Left lung (tissue), 10 donors: Measurements from ENCODE around the gene PSEN2. TPM values are rescaled to one million over a fixed set of nuclear protein-coding genes. Genes with fewer than 3 reads are reported as not detected.

Source experiments
- ATAC-seq: fragments of 200-7000 bp; cut with Tn5 transposase; one replicate; pipeline ENCODE4 v1.9.1; 2020; ENCODE audit warnings: moderate library complexity
- DNase-seq, 4 donors: peaks; one replicate each; pipeline ENCODE4 v3.0.0-alpha.2; 2013 to 2020
- H3K27ac ChIP-seq, 2 donors: fragments of 200-600 bp; sonication (generic) in 1 of 2; one replicate each; pipeline versions ENCODE4 v1.5.0 to v1.8.0; 2020 to 2021
- H3K27me3 ChIP-seq, 2 donors: fragments of 200-600 bp; sonication (generic) in 1 of 2; one replicate each; pipeline versions ENCODE4 v1.5.0 to v1.8.0; 2020 to 2021
- H3K36me3 ChIP-seq, 2 donors: fragments of 200-600 bp; sonication (generic) in 1 of 2; one replicate each; pipeline versions ENCODE4 v1.5.0 to v1.8.0; 2020 to 2021
- H3K4me1 ChIP-seq, 2 donors: fragments of 200-600 bp; one replicate each; pipeline ENCODE4 v1.8.0; 2021
- H3K4me3 ChIP-seq, 2 donors: fragments of 200-600 bp; sonication (generic) in 1 of 2; one replicate each; pipeline versions ENCODE4 v1.5.0 to v1.8.0; 2020 to 2021; ENCODE audit warnings: mild to moderate bottlenecking in 1 of 2
- H3K9me3 ChIP-seq, 2 donors: fragments of 200-600 bp; sonication (generic) in 1 of 2; one replicate each; pipeline versions ENCODE4 v1.5.0 to v1.8.0; 2020 to 2021
- CTCF ChIP-seq, 2 donors: fragments of 200-600 bp; sonication (generic) in 1 of 2; IDR thresholded peaks; one replicate each; pipeline versions ENCODE4 v1.5.0 to v1.8.0; 2021; ENCODE audit warnings: antibody characterized with exemption in 2 of 2
- intact Hi-C, 2 donors: fragments of 100-400 bp; cut with DNase I; formaldehyde crosslinking; loops; one replicate each; pipeline versions ENCODE4 v1.11.2 to v1.14.2; 2022
- polyA plus RNA-seq, 6 donors: library from polyadenylated mRNA; unstranded; fragments of 120-200 nt; gene quantifications; one replicate each; pipeline ENCODE4 v1.2.1, GENCODE V29; 2013; ENCODE audit not compliant: insufficient read length in 6 of 6
- total RNA-seq, 2 donors: library from RNA; stranded (reverse); fragmentation: NEBNext Ultra II Directional; extraction: Animal tissue kit (Norgen Biotek cat#: 25700); gene quantifications; one replicate each; pipeline ENCODE4 v1.2.1, GENCODE V29; 2021
- donor health status: DM: no; HTN: yes; CAD: no.
- donor health status: DM: no; HTN: no; CAD: no.

Gene PSEN2
- total and polyA plus RNA-seq, 8 donors: 9.2 to 24.8 (median 11.5) TPM

GRCh38 chr1:226864311-226864710 lies 6.1 kb upstream of the PSEN2 start:
- TF ChIP-seq CTCF (IDR thresholded peaks at IDR 0.05): no peak
- H3K27me3 ChIP-seq: no peaks in the 10 kb centered on the region

GRCh38 chr1:226865590-226865989 lies 4.8 kb upstream of the PSEN2 start:
- no peak for ATAC-seq
- no peaks in the 10 kb centered on the region for H3K4me1 ChIP-seq
- H3K27ac ChIP-seq: no peak overlapping the region
- intact Hi-C loops: no loop called here
- H3K27me3 ChIP-seq: peaks cover 0 to 6% of the 10 kb centered on the region in 2 donors
- H3K9me3 ChIP-seq: no peaks in the 10 kb centered on the region
- H3K4me3 ChIP-seq: no peak overlapping the region
- no peaks in the 10 kb centered on the region for H3K36me3 ChIP-seq
- no peak for TF ChIP-seq CTCF (IDR thresholded peaks at IDR 0.05)
- no peak for DNase-seq

More at GRCh38 chr1:226864311-226864710, 6.1 kb upstream of the PSEN2 start:
- Histone ChIP-seq H3K36me3 (no peaks in the 10 kb centered on the region), H3K27ac (no peak overlapping the region), H3K4me3 (no peak overlapping the region), H3K4me1 (no peaks in the 10 kb centered on the region), H3K9me3 (no peaks in the 10 kb centered on the region)
- DNase-seq (no peak), ATAC-seq (no peak)
- intact Hi-C loops: no loop called here

DNA sequence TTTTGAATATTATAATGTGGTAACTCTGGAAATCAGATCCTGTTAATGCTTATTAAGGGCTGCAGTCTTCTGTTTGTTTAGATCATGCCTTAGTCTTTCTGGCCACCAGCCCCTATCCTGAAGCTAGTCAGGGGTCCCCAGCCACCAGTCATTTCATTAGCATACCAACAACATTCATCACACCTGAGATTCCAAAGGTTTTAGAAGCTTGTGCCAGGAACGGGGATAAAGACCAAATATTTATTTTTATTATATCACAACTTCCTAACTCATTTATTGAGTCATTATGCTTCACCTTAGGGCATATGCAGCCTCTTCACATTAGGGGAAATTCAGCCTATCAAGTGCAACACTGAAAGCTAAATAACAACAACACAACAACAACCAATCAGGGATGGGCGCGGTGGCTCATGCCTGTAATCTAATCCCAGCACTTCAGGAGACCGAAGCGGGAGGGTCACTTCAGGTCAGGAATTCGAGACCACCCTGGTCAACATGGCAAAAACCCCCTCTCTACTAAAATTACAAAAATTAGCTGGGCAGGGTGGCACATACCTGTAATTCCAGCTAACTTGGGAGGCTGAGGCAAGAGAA lies 2.9 kb upstream of the PSEN2 start:
- intact Hi-C loops: no loop called here
- ATAC-seq (no peak), DNase-seq (no peak)
- no peak overlapping the region for H3K4me3 ChIP-seq
- H3K27ac ChIP-seq: no peak overlapping the region
- H3K36me3 ChIP-seq: no peaks in the 10 kb centered on the region
- no peak for TF ChIP-seq CTCF (IDR thresholded peaks at IDR 0.05)
- H3K9me3 ChIP-seq: no peaks in the 10 kb centered on the region
- peaks cover 0 to 18% of the 10 kb centered on the region in 2 donors for H3K27me3 ChIP-seq
- peaks cover 8 to 19% of the 10 kb centered on the region in 2 donors for H3K4me1 ChIP-seq

DNA sequence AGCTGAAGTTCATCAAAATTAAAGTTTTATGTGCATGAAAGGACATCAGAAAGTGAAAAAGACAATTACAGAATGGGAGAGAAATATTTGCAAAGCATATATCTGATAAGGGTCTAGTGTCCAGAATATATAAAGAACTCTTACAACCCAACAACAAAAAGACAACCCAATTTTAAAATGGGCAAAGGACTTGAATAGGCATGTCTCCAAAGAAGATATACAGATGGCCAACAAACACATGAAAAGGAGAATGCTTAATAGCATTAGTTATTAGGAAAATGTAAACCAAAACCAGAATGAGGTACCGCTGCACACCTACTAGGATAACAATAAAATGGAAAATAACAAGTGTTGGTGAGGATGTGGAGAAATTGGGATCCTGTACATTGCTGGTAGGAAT lies 1.7 kb upstream of the PSEN2 start:
- Histone ChIP-seq H3K4me3 (no peak overlapping the region), H3K9me3 (no peaks in the 10 kb centered on the region), H3K36me3 (no peaks in the 10 kb centered on the region), H3K4me1 (peaks cover 8 to 20% of the 10 kb centered on the region in 2 donors), H3K27me3 (peaks cover 0 to 18% of the 10 kb centered on the region in 2 donors), H3K27ac (no peak overlapping the region)
- DNase-seq: no peak
- intact Hi-C loops: no loop called here
- no peak for ATAC-seq
- no peak for TF ChIP-seq CTCF (IDR thresholded peaks at IDR 0.05)

GRCh38 chr1:226870026-226870400 lies 403 bp upstream of the PSEN2 start:
- ATAC-seq (no peak), DNase-seq (no peak)
- Histone ChIP-seq H3K9me3 (no peaks in the 10 kb centered on the region), H3K27me3 (peaks cover 0 to 18% of the 10 kb centered on the region in 2 donors), H3K4me1 (peaks cover 8 to 20% of the 10 kb centered on the region in 2 donors), H3K36me3 (no peaks in the 10 kb centered on the region), H3K4me3 (peak overlapping the region; percentile 63 to 69), H3K27ac (peak overlapping the region; percentile 64 to 81)
- intact Hi-C loops: no loop called here
- no peak for TF ChIP-seq CTCF (IDR thresholded peaks at IDR 0.05)
